HFF-Myc (cell line): ENCODE results near the gene TTC23.

Experiments
- DNase-seq: peaks from one replicate; pipeline ENCODE4 v3.0.0-alpha.2; 2011; ENCODE audit warnings: low read depth; ENCODE audit errors: extremely low read depth
- H3K4me3 ChIP-seq: replicated peaks from 2 replicates; pipeline ENCODE4 v1.5.1; 2011; ENCODE audit warnings: low read depth, mild to moderate bottlenecking, control low read depth, low read length
- TF ChIP-seq, protein P1 (sequence below): IDR thresholded peaks from 2 replicates; pipeline ENCODE4 v1.5.1; 2012; ENCODE audit warnings: mild to moderate bottlenecking, low read depth, low read length, control low read depth; ENCODE audit errors: missing control alignments

The TTC23 gene

DNA sequence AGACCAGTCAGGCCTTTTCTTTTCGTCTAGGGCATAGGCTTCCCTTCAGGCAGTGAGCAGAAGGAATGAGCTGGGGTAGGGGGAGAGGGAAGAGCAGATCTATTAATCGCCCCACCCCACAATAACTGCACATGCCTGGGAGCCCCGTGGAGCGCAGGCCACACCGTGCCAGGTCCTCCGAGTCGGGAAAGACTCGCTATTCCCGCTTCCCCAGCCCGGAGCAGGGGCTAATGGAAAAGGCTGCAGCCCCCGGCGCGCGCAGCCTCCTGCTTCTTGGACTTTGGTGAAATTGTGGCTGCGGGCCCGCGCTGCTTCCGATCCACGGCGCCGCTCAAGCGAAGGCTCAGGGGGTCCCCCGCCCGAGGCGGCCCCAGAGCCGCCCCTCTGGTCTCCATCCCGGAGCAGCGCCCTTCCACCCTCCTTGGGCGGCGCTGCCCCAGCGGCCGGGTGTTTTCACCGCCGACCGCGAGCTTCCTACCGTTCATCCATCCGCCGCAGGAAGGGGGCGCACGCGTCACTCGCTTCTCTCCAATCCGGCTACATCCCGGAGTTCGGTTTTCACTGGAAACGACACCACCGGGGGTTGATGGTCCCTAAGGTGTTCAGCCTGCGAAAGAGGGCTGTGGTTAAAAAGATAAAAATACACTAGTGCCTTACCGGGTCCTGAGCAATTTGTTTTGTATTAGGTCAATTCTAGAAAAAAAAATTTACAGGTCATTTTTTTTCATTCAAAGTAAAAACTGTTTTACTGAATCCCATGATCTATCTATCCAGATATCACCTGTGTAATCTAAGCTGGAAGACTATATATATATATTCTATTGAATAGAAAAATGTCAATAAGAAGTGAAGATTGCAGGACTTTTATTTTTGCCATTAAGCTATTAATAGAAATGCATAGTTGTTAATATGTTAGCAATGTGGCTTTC is 148.9 kb downstream of the TTC23 start:
- TF ChIP-seq, protein P1, sequence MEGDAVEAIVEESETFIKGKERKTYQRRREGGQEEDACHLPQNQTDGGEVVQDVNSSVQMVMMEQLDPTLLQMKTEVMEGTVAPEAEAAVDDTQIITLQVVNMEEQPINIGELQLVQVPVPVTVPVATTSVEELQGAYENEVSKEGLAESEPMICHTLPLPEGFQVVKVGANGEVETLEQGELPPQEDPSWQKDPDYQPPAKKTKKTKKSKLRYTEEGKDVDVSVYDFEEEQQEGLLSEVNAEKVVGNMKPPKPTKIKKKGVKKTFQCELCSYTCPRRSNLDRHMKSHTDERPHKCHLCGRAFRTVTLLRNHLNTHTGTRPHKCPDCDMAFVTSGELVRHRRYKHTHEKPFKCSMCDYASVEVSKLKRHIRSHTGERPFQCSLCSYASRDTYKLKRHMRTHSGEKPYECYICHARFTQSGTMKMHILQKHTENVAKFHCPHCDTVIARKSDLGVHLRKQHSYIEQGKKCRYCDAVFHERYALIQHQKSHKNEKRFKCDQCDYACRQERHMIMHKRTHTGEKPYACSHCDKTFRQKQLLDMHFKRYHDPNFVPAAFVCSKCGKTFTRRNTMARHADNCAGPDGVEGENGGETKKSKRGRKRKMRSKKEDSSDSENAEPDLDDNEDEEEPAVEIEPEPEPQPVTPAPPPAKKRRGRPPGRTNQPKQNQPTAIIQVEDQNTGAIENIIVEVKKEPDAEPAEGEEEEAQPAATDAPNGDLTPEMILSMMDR: peak; percentile 85
- peak overlapping the region; percentile 42 for H3K4me3 ChIP-seq
- peak; percentile 29 for DNase-seq

- DNase-seq: no peak
- TF ChIP-seq, protein P1: no peak
- H3K4me3 ChIP-seq: no peak overlapping the region
These were observed 149.7 kb downstream of the TTC23 start for GRCh38 chr15:99099661-99100060.

GRCh38 chr15:99098991-99099390 is 150.4 kb downstream of the TTC23 start:
- TF ChIP-seq, protein P1: no peak
- no peak overlapping the region for H3K4me3 ChIP-seq
- DNase-seq: no peak

DNA sequence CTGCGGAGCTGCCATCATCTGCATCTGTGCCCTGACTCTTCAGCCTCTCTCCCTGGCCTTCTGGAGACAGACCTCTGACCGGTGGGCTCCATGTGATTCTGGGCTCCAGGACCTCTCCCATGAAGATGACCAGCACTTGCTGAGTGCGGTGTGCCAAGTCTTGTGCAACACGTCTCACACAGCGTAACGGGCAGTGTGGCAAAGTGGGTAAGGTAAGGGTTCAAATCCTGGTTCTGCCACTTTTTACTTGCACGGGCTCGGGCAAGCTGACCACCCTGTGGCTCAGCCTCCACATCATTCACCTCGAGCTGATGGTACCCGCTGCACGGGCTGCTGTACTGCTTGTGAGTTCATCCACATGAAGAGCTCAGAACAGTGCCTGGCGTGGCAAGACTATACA is 151.0 kb downstream of the TTC23 start:
- H3K4me3 ChIP-seq: no peak overlapping the region
- no peak for DNase-seq
- TF ChIP-seq, protein P1: no peak

DNA sequence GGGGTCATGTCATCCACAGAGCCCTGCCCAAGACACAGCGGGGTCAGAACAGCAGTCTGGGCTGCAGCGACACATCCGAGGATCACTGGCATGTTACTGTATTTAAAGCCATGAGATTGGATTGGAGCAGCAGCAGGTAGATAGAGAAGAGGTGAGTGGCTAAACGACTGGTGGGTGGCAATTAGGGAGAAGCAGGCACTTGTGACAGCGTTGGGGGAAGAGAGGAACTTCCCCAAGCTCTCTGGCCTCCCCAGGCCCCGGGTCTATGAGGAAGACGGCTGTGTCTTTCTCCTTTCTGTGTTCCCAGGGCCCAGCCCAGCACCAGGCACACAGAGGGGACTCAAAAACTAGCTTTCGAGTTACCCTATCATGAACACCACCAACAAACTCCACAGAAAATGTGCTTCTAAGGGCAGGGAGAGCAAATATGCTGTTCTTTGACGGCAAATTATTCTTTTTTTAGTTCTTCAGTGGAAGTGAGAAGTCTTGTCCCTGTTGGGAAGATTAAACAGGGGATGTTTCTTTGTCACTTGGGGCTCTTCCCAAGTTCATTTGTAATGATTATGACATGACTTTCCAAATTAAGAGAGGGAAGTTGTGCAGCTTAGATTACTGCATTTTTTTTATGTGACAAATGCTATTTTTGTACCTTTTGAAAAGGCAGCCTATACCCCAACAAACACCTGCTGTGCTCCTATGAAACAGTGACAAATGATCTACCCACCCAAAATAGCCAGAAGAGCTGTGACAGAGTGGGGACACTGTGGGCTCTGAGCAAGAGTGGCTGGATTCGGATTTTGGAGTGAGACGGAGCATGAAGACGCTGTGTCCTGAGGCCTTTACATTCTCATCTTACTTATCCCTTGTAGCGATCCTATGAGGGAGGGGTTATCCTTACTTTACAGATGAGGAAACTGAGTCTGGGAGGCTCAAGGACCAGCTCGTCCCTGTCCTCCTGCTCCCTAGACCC is 151.7 kb downstream of the TTC23 start:
- H3K4me3 ChIP-seq: no peak overlapping the region
- TF ChIP-seq, protein P1: no peak
- DNase-seq: no peak

DNA sequence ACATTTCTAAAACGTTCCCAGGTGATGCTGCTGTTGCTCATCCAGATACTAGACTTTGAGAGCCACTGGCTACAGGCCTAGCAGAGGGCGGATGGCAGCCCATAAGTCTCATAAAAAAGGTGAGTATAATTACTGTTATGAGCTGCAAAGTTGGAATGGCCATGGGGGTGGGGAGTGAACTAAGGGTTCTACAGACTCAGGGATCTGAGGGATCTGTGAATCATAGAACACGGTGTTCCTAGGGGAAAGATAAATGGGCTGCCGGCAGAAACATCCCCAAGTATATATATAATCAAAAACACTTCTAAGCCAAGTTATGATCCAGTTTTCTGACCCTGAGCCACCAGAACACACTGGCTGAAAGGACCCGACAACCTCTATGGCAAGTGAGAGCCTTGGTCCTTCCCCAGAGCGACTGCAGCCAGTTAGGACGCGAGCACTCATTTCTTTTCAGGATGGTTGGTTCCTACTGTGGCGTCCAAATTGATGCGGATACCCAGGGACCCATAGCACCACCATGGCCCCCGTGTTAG is 152.4 kb downstream of the TTC23 start:
- TF ChIP-seq, protein P1: no peak
- no peak overlapping the region for H3K4me3 ChIP-seq
- no peak for DNase-seq
